IPS-18a (cell line): Measurements from ENCODE around the gene TMEM120B.

ENCODE experiments used
- H3K27ac ChIP-seq: one replicate; pipeline ENCODE4 v1.5.1; 2013; ENCODE audit warnings: low read length
- H3K27me3 ChIP-seq: one replicate; pipeline ENCODE4 v1.6.1; 2013; ENCODE audit warnings: mild to moderate bottlenecking, low read length; ENCODE audit not compliant: control insufficient read depth, insufficient read depth
- H3K36me3 ChIP-seq: one replicate; pipeline ENCODE4 v1.6.1; 2013; ENCODE audit warnings: low read depth, low read length; ENCODE audit not compliant: control insufficient read depth
- H3K4me1 ChIP-seq: one replicate; pipeline ENCODE4 v1.6.1; 2013; ENCODE audit warnings: low read depth, low read length; ENCODE audit not compliant: control insufficient read depth
- H3K4me3 ChIP-seq: one replicate; pipeline ENCODE4 v1.5.1; 2013; ENCODE audit warnings: low read length
- H3K9ac ChIP-seq: one replicate; pipeline ENCODE4 v1.6.1; 2013; ENCODE audit warnings: mild to moderate bottlenecking, low read length, moderate library complexity
- H3K9me3 ChIP-seq: one replicate; pipeline ENCODE4 v1.6.1; 2013; ENCODE audit warnings: low read depth, low read length; ENCODE audit not compliant: control insufficient read depth

The TMEM120B gene

GRCh38 chr12:121767525-121768016, 55.0 kb downstream of the TMEM120B start:
- Histone ChIP-seq H3K27ac (no peak overlapping the region), H3K4me1 (no peaks in the 10 kb centered on the region), H3K27me3 (no peaks in the 10 kb centered on the region), H3K4me3 (no peak overlapping the region), H3K36me3 (no peaks in the 10 kb centered on the region), H3K9ac (no peak overlapping the region), H3K9me3 (no peaks in the 10 kb centered on the region)

GRCh38 chr12:121769297-121769830, 56.8 kb downstream of the TMEM120B start:
- no peaks in the 10 kb centered on the region for H3K27me3 ChIP-seq
- H3K9ac ChIP-seq = no peak overlapping the region
- no peaks in the 10 kb centered on the region for H3K4me1 ChIP-seq
- no peak overlapping the region for H3K4me3 ChIP-seq
- no peak overlapping the region for H3K27ac ChIP-seq
- H3K36me3 ChIP-seq = no peaks in the 10 kb centered on the region
- no peaks in the 10 kb centered on the region for H3K9me3 ChIP-seq

- Histone ChIP-seq H3K9ac (no peak overlapping the region), H3K27ac (no peak overlapping the region)
These were observed 57.3 kb downstream of the TMEM120B start for GRCh38 chr12:121769831-121770301.

GRCh38 chr12:121770388-121770787, 57.8 kb downstream of the TMEM120B start:
- H3K4me3 ChIP-seq = no peak overlapping the region
- no peaks in the 10 kb centered on the region for H3K4me1 ChIP-seq
- H3K36me3 ChIP-seq = no peaks in the 10 kb centered on the region
- no peaks in the 10 kb centered on the region for H3K27me3 ChIP-seq
- H3K9ac ChIP-seq = no peak overlapping the region
- no peaks in the 10 kb centered on the region for H3K9me3 ChIP-seq
- no peak overlapping the region for H3K27ac ChIP-seq

More at GRCh38 chr12:121769831-121770301, 57.3 kb downstream of the TMEM120B start:
- H3K36me3 ChIP-seq = no peaks in the 10 kb centered on the region
- no peak overlapping the region for H3K4me3 ChIP-seq
- no peaks in the 10 kb centered on the region for H3K27me3 ChIP-seq
- no peaks in the 10 kb centered on the region for H3K4me1 ChIP-seq
- no peaks in the 10 kb centered on the region for H3K9me3 ChIP-seq

GRCh38 chr12:121770813-121771625, 58.5 kb downstream of the TMEM120B start:
- Histone ChIP-seq H3K27ac (no peak overlapping the region), H3K9ac (no peak overlapping the region), H3K4me3 (no peak overlapping the region), H3K36me3 (no peaks in the 10 kb centered on the region), H3K27me3 (no peaks in the 10 kb centered on the region), H3K9me3 (no peaks in the 10 kb centered on the region), H3K4me1 (no peaks in the 10 kb centered on the region)

GRCh38 chr12:121773011-121773777, 60.6 kb downstream of the TMEM120B start:
- no peaks in the 10 kb centered on the region for H3K4me1 ChIP-seq
- H3K27ac ChIP-seq = no peak overlapping the region

GRCh38 chr12:121774968-121775474, 62.5 kb downstream of the TMEM120B start:
- no peaks in the 10 kb centered on the region for H3K9me3 ChIP-seq
- H3K27ac ChIP-seq = no peak overlapping the region
- no peaks in the 10 kb centered on the region for H3K36me3 ChIP-seq
- H3K4me3 ChIP-seq = no peak overlapping the region
- H3K9ac ChIP-seq = no peak overlapping the region
- no peaks in the 10 kb centered on the region for H3K27me3 ChIP-seq
- H3K4me1 ChIP-seq = no peaks in the 10 kb centered on the region

More at GRCh38 chr12:121773011-121773777, 60.6 kb downstream of the TMEM120B start:
- Histone ChIP-seq H3K4me3 (no peak overlapping the region), H3K27me3 (no peaks in the 10 kb centered on the region), H3K9me3 (no peaks in the 10 kb centered on the region), H3K9ac (no peak overlapping the region), H3K36me3 (no peaks in the 10 kb centered on the region)

GRCh38 chr12:121775501-121775900, 62.9 kb downstream of the TMEM120B start:
- no peaks in the 10 kb centered on the region for H3K36me3 ChIP-seq
- no peak overlapping the region for H3K9ac ChIP-seq
- H3K4me1 ChIP-seq = no peaks in the 10 kb centered on the region
- no peaks in the 10 kb centered on the region for H3K9me3 ChIP-seq
- H3K27ac ChIP-seq = no peak overlapping the region
- H3K27me3 ChIP-seq = no peaks in the 10 kb centered on the region
- no peak overlapping the region for H3K4me3 ChIP-seq

- no peak overlapping the region for H3K9ac ChIP-seq
- no peaks in the 10 kb centered on the region for H3K9me3 ChIP-seq
- H3K4me1 ChIP-seq = peaks cover 1% of the 10 kb centered on the region
- H3K27ac ChIP-seq = no peak overlapping the region
- H3K4me3 ChIP-seq = no peak overlapping the region
- H3K27me3 ChIP-seq = no peaks in the 10 kb centered on the region
- no peaks in the 10 kb centered on the region for H3K36me3 ChIP-seq
These were observed 63.9 kb downstream of the TMEM120B start for GRCh38 chr12:121776190-121777098.

- Histone ChIP-seq H3K36me3 (no peaks in the 10 kb centered on the region), H3K9me3 (no peaks in the 10 kb centered on the region), H3K27ac (no peak overlapping the region), H3K9ac (no peak overlapping the region), H3K27me3 (no peaks in the 10 kb centered on the region), H3K4me3 (no peak overlapping the region), H3K4me1 (peaks cover 6% of the 10 kb centered on the region)
These were observed 66.2 kb downstream of the TMEM120B start for GRCh38 chr12:121778567-121779421.
